Testis (tissue), 3 donors: Measurements from ENCODE around the gene MMP8. TPM values are rescaled to one million over a fixed set of nuclear protein-coding genes. Genes with fewer than 3 reads are reported as not detected.
A peak's percentile ranks its signal among the peaks of the same experiment; 100 is the strongest.

Source experiments
- DNase-seq: peaks from one replicate; pipeline ENCODE4 v3.0.0-alpha.2; 2019
- H3K27ac ChIP-seq, 2 donors: fragments of 200-600 bp; sonication (generic); one replicate each; pipeline ENCODE4 v1.5.1; 2019
- H3K27me3 ChIP-seq: fragments of 200-600 bp; sonication (generic); one replicate; pipeline ENCODE4 v1.5.1; 2019
- H3K36me3 ChIP-seq: fragments of 200-600 bp; sonication (generic); one replicate; pipeline ENCODE4 v1.5.1; 2017; ENCODE audit warnings: low read depth; ENCODE audit errors: missing control alignments
- H3K4me1 ChIP-seq: fragments of 200-600 bp; sonication (generic); one replicate; pipeline ENCODE4 v1.5.1; 2019
- H3K4me3 ChIP-seq, 2 donors: fragments of 200-600 bp; sonication (generic); one replicate each; pipeline ENCODE4 v1.5.1; 2017 to 2019
- H3K9me3 ChIP-seq: fragments of 200-600 bp; sonication (generic); one replicate; pipeline ENCODE4 v1.5.1; 2017
- CTCF ChIP-seq, 3 experiments: fragments of 450-650 bp in 2 of 3; fragments of 200-600 bp in 1 of 3; sonication (generic) in 1 of 3; IDR thresholded peaks; one replicate each; pipeline ENCODE4 v1.5.1; 2016 to 2019; ENCODE audit warnings: antibody characterized with exemption in 3 of 3, mild to moderate bottlenecking in 2 of 3, moderate library complexity in 1 of 3
- POLR2A ChIP-seq: fragments of 450-650 bp; IDR thresholded peaks from one replicate; pipeline ENCODE4 v1.6.1; 2017; ENCODE audit warnings: antibody characterized with exemption, mild to moderate bottlenecking, moderate library complexity
- WGBS, 2 donors: methylation state at CpG; one replicate each; pipeline ENCODE4 v1.1.5; 2018; 5-methylcytosine and 5-hydroxymethylcytosine counted together
- intact Hi-C: fragments of 100-400 bp; cut with DNase I; formaldehyde crosslinking; loops from one replicate; pipeline ENCODE4 v1.15.1; 2023; ENCODE audit warnings: low total_unique reads
- polyA plus RNA-seq: library from polyadenylated mRNA; stranded (reverse); fragments of 350-450 nt; fragmentation: Illumina TruSeq; extraction: RNeasy Lipid Tissue Mini Kit (QIAGEN cat#74804); gene quantifications from one replicate; pipeline ENCODE4 v1.2.3, GENCODE V29; 2014; ENCODE audit warnings: low read depth, low replicate concordance; ENCODE audit not compliant: insufficient read depth
- total RNA-seq, 2 donors: library from RNA; depleted of rRNA; stranded (reverse); fragments of >200 nt; gene quantifications; one replicate each; pipeline ENCODE4 v1.2.3, GENCODE V29; 2016

MMP8 gene
- total and polyA plus RNA-seq, 3 donors from 2014 or later: 0.25 to 2.0 (median 0.25) TPM

- no peaks in the 10 kb centered on the region for H3K9me3 ChIP-seq
- H3K27me3 ChIP-seq: no peaks in the 10 kb centered on the region
- no peaks in the 10 kb centered on the region for H3K36me3 ChIP-seq
- no peak for DNase-seq
- no peak overlapping the region for H3K27ac ChIP-seq
- H3K4me1 ChIP-seq: no peaks in the 10 kb centered on the region
- TF ChIP-seq CTCF (IDR thresholded peaks at IDR 0.05): peak in 1 of 3 experiments; percentile 10
- TF ChIP-seq POLR2A: no peak
- WGBS, 2 donors: 84 to 87% methylated on average over 13 of the region's 13 CpGs
- intact Hi-C loops: loop anchor here (10.0 kb wide), 1 partner anchor 169 kb away; no protein-coding TSS in a partner anchor
- no peak overlapping the region for H3K4me3 ChIP-seq
Observed at GRCh38 chr11:102664001-102664752, 60.6 kb downstream of the MMP8 start.

GRCh38 chr11:102662607-102663006 is 62.1 kb downstream of the MMP8 start:
- Histone ChIP-seq H3K36me3 (no peaks in the 10 kb centered on the region), H3K4me3 (no peak overlapping the region), H3K27me3 (no peaks in the 10 kb centered on the region), H3K4me1 (no peaks in the 10 kb centered on the region), H3K9me3 (no peaks in the 10 kb centered on the region), H3K27ac (no peak overlapping the region)
- DNase-seq: no peak
- intact Hi-C loops: loop anchor here (10.0 kb wide), 1 partner anchor 168 kb away; no protein-coding TSS in a partner anchor
- TF ChIP-seq CTCF (IDR thresholded peaks at IDR 0.05): no peak
- no peak for TF ChIP-seq POLR2A

Other genes with a start within 250 kb of the MMP8 start
- under 1 TPM in 1 of 2 donors, not detected in 1; 0.63 TPM for gene MMP7, start 194.2 kb downstream of the MMP8 start, total RNA-seq
- gene MMP7, start 194.2 kb downstream of the MMP8 start, polyA plus RNA-seq: 6.2 TPM
- 1 to 10 TPM in 1 of 2 donors, not detected in 1; 3.1 TPM for gene MMP20, start 99.6 kb downstream of the MMP8 start, total RNA-seq
- gene MMP20, start 99.6 kb downstream of the MMP8 start, polyA plus RNA-seq: 15.5 TPM
- not detected for gene MMP27, start 19.2 kb downstream of the MMP8 start, total RNA-seq
- not detected for gene MMP27, start 19.2 kb downstream of the MMP8 start, polyA plus RNA-seq
- gene MMP10, start 55.7 kb upstream of the MMP8 start, total RNA-seq: under 1 TPM; 0.19 to 0.39 TPM
- 1.1 TPM for gene MMP10, start 55.7 kb upstream of the MMP8 start, polyA plus RNA-seq
- gene MMP1, start 73.2 kb upstream of the MMP8 start, total RNA-seq: under 1 TPM in 1 of 2 donors, not detected in 1; 0.31 TPM
- gene MMP1, start 73.2 kb upstream of the MMP8 start, polyA plus RNA-seq: 0.21 TPM
- gene MMP3, start 118.7 kb upstream of the MMP8 start, total RNA-seq: not detected
- gene MMP3, start 118.7 kb upstream of the MMP8 start, polyA plus RNA-seq: 10.2 TPM
- gene MMP12, start 150.0 kb upstream of the MMP8 start, total RNA-seq: under 1 TPM in 1 of 2 donors, not detected in 1; 0.25 TPM
- 0.61 TPM for gene MMP12, start 150.0 kb upstream of the MMP8 start, polyA plus RNA-seq
- gene MMP13, start 230.8 kb upstream of the MMP8 start, total RNA-seq: under 1 TPM in 1 of 2 donors, not detected in 1; 0.31 TPM
- gene MMP13, start 230.8 kb upstream of the MMP8 start, polyA plus RNA-seq: not detected